COR-L47 (cell line): ENCODE measurements around the gene PCBD1.

ENCODE experiments used
- DNase-seq: peaks from one replicate; lab custom pipeline; 2025; lab: John Stamatoyannopoulos, UW

PCBD1 gene

DNA sequence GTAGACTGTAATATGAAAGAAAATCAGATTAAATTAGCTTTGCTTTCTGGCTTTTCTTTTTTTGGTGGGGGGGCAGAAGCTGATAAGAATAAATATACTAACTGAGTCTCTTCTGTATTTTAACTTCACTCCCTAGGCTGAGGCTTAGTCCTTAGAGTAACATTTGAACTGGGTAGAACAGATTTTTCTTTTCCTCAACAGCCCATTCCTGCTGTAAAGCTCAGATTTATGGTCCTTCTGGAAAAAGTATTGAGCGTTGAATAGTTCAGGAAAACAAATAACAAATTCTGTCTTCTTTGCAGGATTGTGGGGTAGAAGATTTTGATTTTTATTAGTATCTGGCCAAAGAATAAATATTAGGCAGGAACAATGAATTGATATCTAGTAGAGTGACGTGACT is 54.8 kb downstream of the PCBD1 start:
- DNase-seq: no peak
